CD14-positive monocyte (primary cell): Measurements from ENCODE around the gene CRMP1. TPM values are rescaled to one million over a fixed set of nuclear protein-coding genes. Genes with fewer than 3 reads are reported as not detected.

Experiments used
- DNase-seq, 3 donors: peaks; one replicate each; pipeline ENCODE4 v3.0.0-alpha.2; 2011 to 2022
- H2AFZ ChIP-seq: 2 replicates; pipeline ENCODE4 v1.6.0; 2012; ENCODE audit warnings: mild to moderate bottlenecking, low read depth, low read length, inconsistent platforms; ENCODE audit not compliant: insufficient read depth, poor library complexity, severe bottlenecking
- H3K27ac ChIP-seq, 2 donors: 1 replicate in 1 of 2; 2 replicates in 1 of 2; pipeline ENCODE4 v1.5.1; 2012 to 2013; ENCODE audit warnings: low read length in 2 of 2, control low read depth in 1 of 2, inconsistent platforms in 1 of 2, low read depth in 1 of 2, mild to moderate bottlenecking in 1 of 2
- H3K27me3 ChIP-seq, 2 donors: one replicate each; pipeline versions ENCODE4 v1.6.0 to v1.6.1; 2011 to 2013; ENCODE audit warnings: low read length in 2 of 2; ENCODE audit not compliant: control insufficient read depth in 2 of 2, insufficient read depth in 2 of 2
- H3K36me3 ChIP-seq, 2 donors: replicated peaks in 1 of 2; 1 replicate in 1 of 2; 2 replicates in 1 of 2; pipeline versions ENCODE4 v1.5.1 to v1.6.1; 2012 to 2013; ENCODE audit warnings: low read length in 2 of 2, control low read depth in 1 of 2, inconsistent platforms in 1 of 2, mild to moderate bottlenecking in 1 of 2; ENCODE audit not compliant: insufficient read depth in 2 of 2, control insufficient read depth in 1 of 2
- H3K4me1 ChIP-seq, 2 donors: 1 replicate in 1 of 2; 2 replicates in 1 of 2; pipeline versions ENCODE4 v1.5.1 to v1.6.1; 2012 to 2013; ENCODE audit warnings: low read length in 2 of 2, control low read depth in 1 of 2, inconsistent platforms in 1 of 2, mild to moderate bottlenecking in 1 of 2, moderate library complexity in 1 of 2; ENCODE audit not compliant: insufficient read depth in 2 of 2, control insufficient read depth in 1 of 2
- H3K4me2 ChIP-seq: replicated peaks from 2 replicates; pipeline ENCODE3; 2012; ENCODE audit warnings: low read length, moderate library complexity, mild to moderate bottlenecking; ENCODE audit not compliant: poor library complexity, severe bottlenecking; ENCODE audit errors: extremely low read depth
- H3K4me3 ChIP-seq, 3 experiments: fragments of 200-600 bp in 1 of 3; sonication (generic) in 1 of 3; replicated peaks in 1 of 3; 1 replicate in 2 of 3; 2 replicates in 1 of 3; pipeline ENCODE4 v1.5.1; 2011 to 2013; ENCODE audit warnings: low read length in 3 of 3, mild to moderate bottlenecking in 3 of 3, control low read depth in 2 of 3, low read depth in 2 of 3, inconsistent platforms in 1 of 3, moderate library complexity in 1 of 3
- H3K79me2 ChIP-seq: 2 replicates; pipeline ENCODE4 v1.6.0; 2012; ENCODE audit warnings: mild to moderate bottlenecking, control low read depth, inconsistent platforms, low read length, moderate library complexity; ENCODE audit not compliant: insufficient read depth
- H3K9ac ChIP-seq: 2 replicates; pipeline ENCODE4 v1.6.0; 2017; ENCODE audit warnings: low read length, mild to moderate bottlenecking; ENCODE audit not compliant: insufficient read depth, poor library complexity, severe bottlenecking
- H3K9me3 ChIP-seq, 2 donors: replicated peaks in 1 of 2; 1 replicate in 1 of 2; 2 replicates in 1 of 2; pipeline versions ENCODE4 v1.5.1 to v1.6.1; 2012 to 2013; ENCODE audit warnings: low read length in 2 of 2, control low read depth in 1 of 2; ENCODE audit not compliant: control insufficient read depth in 1 of 2, insufficient read depth in 1 of 2
- H4K20me1 ChIP-seq: 2 replicates; pipeline ENCODE4 v1.6.0; 2012; ENCODE audit warnings: mild to moderate bottlenecking, low read length, control low read depth, moderate library complexity; ENCODE audit not compliant: insufficient read depth
- H3K27ac Mint-ChIP-seq, 7 donors: one replicate each; pipeline ENCODE4 v1.8.0; 2020; ENCODE audit warnings: mild to moderate bottlenecking in 7 of 7, mixed read lengths in 7 of 7, moderate library complexity in 6 of 7, inconsistent platforms in 2 of 7
- H3K27me3 Mint-ChIP-seq, 3 donors: one replicate each; pipeline ENCODE4 v1.8.0; 2021 to 2022; ENCODE audit warnings: low read depth in 3 of 3, mild to moderate bottlenecking in 3 of 3, mixed read lengths in 3 of 3, moderate library complexity in 3 of 3, inconsistent platforms in 1 of 3
- H3K36me3 Mint-ChIP-seq, 2 donors: one replicate each; pipeline ENCODE4 v1.8.0; 2020; ENCODE audit warnings: mixed read lengths in 2 of 2, inconsistent platforms in 1 of 2, mild to moderate bottlenecking in 1 of 2
- H3K4me1 Mint-ChIP-seq: one replicate; pipeline ENCODE4 v1.8.0; 2020; ENCODE audit warnings: mild to moderate bottlenecking, mixed read lengths
- H3K4me3 Mint-ChIP-seq, 2 donors: one replicate each; pipeline ENCODE4 v1.8.0; 2020; ENCODE audit warnings: mild to moderate bottlenecking in 2 of 2, mixed read lengths in 2 of 2, moderate library complexity in 1 of 2
- H3K9me3 Mint-ChIP-seq, 7 donors: one replicate each; pipeline ENCODE4 v1.8.0; 2020 to 2022; ENCODE audit warnings: mixed read lengths in 7 of 7, mild to moderate bottlenecking in 6 of 7, moderate library complexity in 6 of 7, inconsistent platforms in 2 of 7
- WGBS: methylation state at CpG from one replicate; pipeline ENCODE4 v1.1.5; 2013; ENCODE audit warnings: missing lambda C conversion rate; ENCODE audit not compliant: insufficient coverage; 5-methylcytosine and 5-hydroxymethylcytosine counted together
- intact Hi-C, 2 donors: fragments of 100-400 bp; cut with micrococcal nuclease; formaldehyde crosslinking; loops; one replicate each; pipeline versions ENCODE4 v1.15.0 to v1.15.1; 2023
- polyA plus RNA-seq, 3 donors: library from polyadenylated mRNA; depleted of rRNA in 1 of 3; unstranded in 2 of 3; stranded (reverse) in 1 of 3; fragments of 300-500 nt in 2 of 3; fragments of >200 nt in 1 of 3; fragmentation: Illumina TruSeq in 2 of 3; gene quantifications; 1 replicate in 2 of 3; 2 replicates in 1 of 3; pipeline ENCODE4 v1.2.3, GENCODE V29; 2012 to 2021
- TF ChIP-seq, protein P1 (sequence below): fragments of 200-600 bp; IDR thresholded peaks from one replicate; pipeline ENCODE4 v1.8.0; 2022; ENCODE audit warnings: antibody characterized with exemption, mild to moderate bottlenecking

Gene CRMP1
- polyA plus RNA-seq, 3 donors: not detected

GRCh38 chr4:5891563-5892322 is 1.1 kb downstream of the CRMP1 start:
- intact Hi-C loops: no loop called here

GRCh38 chr4:5890063-5890727 is 2.7 kb downstream of the CRMP1 start:
- H3K27me3 ChIP-seq: peaks cover 41 to 80% of the 10 kb centered on the region in 2 donors
- WGBS: 3% methylated on average over 39 of the region's 41 CpGs
- no peaks in the 10 kb centered on the region for H3K4me1 Mint-ChIP-seq
- H3K36me3 Mint-ChIP-seq: no peaks in the 10 kb centered on the region
- TF ChIP-seq, protein P1, sequence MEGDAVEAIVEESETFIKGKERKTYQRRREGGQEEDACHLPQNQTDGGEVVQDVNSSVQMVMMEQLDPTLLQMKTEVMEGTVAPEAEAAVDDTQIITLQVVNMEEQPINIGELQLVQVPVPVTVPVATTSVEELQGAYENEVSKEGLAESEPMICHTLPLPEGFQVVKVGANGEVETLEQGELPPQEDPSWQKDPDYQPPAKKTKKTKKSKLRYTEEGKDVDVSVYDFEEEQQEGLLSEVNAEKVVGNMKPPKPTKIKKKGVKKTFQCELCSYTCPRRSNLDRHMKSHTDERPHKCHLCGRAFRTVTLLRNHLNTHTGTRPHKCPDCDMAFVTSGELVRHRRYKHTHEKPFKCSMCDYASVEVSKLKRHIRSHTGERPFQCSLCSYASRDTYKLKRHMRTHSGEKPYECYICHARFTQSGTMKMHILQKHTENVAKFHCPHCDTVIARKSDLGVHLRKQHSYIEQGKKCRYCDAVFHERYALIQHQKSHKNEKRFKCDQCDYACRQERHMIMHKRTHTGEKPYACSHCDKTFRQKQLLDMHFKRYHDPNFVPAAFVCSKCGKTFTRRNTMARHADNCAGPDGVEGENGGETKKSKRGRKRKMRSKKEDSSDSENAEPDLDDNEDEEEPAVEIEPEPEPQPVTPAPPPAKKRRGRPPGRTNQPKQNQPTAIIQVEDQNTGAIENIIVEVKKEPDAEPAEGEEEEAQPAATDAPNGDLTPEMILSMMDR: no peak
- intact Hi-C loops: no loop called here
- peaks cover 68 to 88% (median 74%) of the 10 kb centered on the region in 3 donors for H3K27me3 Mint-ChIP-seq
- H3K4me1 ChIP-seq: no peaks in the 10 kb centered on the region
- no peaks in the 10 kb centered on the region for H3K36me3 ChIP-seq
- H3K4me2 ChIP-seq: no peak overlapping the region
- H3K4me3 Mint-ChIP-seq: peak overlapping the region in 1 of 2 donors; percentile 84
- H2AFZ ChIP-seq: no peak overlapping the region
- no peak overlapping the region for H3K4me3 ChIP-seq
- no peak overlapping the region for H3K27ac ChIP-seq
- H3K79me2 ChIP-seq: no peaks in the 10 kb centered on the region
- no peak overlapping the region for H3K27ac Mint-ChIP-seq
- peaks cover 7 to 24% of the 10 kb centered on the region in 2 donors for H3K9me3 ChIP-seq
- peaks cover 0 to 18% (median 10%) of the 10 kb centered on the region in 7 donors for H3K9me3 Mint-ChIP-seq
- DNase-seq: no peak
- H3K9ac ChIP-seq: no peak overlapping the region
- no peaks in the 10 kb centered on the region for H4K20me1 ChIP-seq

More at GRCh38 chr4:5891563-5892322, 1.1 kb downstream of the CRMP1 start:
- H3K4me3 ChIP-seq: no peak overlapping the region
- H3K9me3 ChIP-seq: peaks cover 7 to 24% of the 10 kb centered on the region in 2 donors
- TF ChIP-seq, protein P1: no peak
- peaks cover 41 to 74% of the 10 kb centered on the region in 2 donors for H3K27me3 ChIP-seq
- no peaks in the 10 kb centered on the region for H4K20me1 ChIP-seq
- 20% methylated on average over 23 of the region's 34 CpGs for WGBS
- no peak overlapping the region for H3K27ac Mint-ChIP-seq
- no peak for DNase-seq
- H3K27me3 Mint-ChIP-seq: peaks cover 61 to 83% (median 67%) of the 10 kb centered on the region in 3 donors
- no peaks in the 10 kb centered on the region for H3K36me3 Mint-ChIP-seq
- H3K4me3 Mint-ChIP-seq: peak overlapping the region in 1 of 2 donors; percentile 84
- H3K79me2 ChIP-seq: no peaks in the 10 kb centered on the region
- H3K36me3 ChIP-seq: no peaks in the 10 kb centered on the region
- H2AFZ ChIP-seq: no peak overlapping the region
- H3K4me1 ChIP-seq: no peaks in the 10 kb centered on the region
- no peak overlapping the region for H3K27ac ChIP-seq
- no peak overlapping the region for H3K4me2 ChIP-seq
- H3K4me1 Mint-ChIP-seq: no peaks in the 10 kb centered on the region
- H3K9me3 Mint-ChIP-seq: peaks cover 0 to 18% (median 10%) of the 10 kb centered on the region in 7 donors
- H3K9ac ChIP-seq: no peak overlapping the region
